Thyroid gland (tissue), 4 donors: ENCODE measurements around the gene CAST. TPM values are rescaled to one million over a fixed set of nuclear protein-coding genes. Genes with fewer than 3 reads are reported as not detected.

Experiments
- DNase-seq, 2 donors: peaks; one replicate each; pipeline ENCODE4 v3.0.0-alpha.2; 2019
- H3K27ac ChIP-seq, 3 donors: fragments of 200-600 bp; sonication (generic); 1 replicate in 2 of 3; 2 replicates in 1 of 3; pipeline ENCODE4 v1.5.1; 2016 to 2019; ENCODE audit warnings: mild to moderate bottlenecking in 1 of 3, moderate library complexity in 1 of 3
- H3K27me3 ChIP-seq: fragments of 200-600 bp; sonication (generic); one replicate; pipeline ENCODE4 v1.5.1; 2019
- H3K36me3 ChIP-seq, 2 donors: fragments of 200-600 bp; sonication (generic); one replicate each; pipeline ENCODE4 v1.5.1; 2016 to 2019
- H3K4me1 ChIP-seq, 2 donors: fragments of 200-600 bp; sonication (generic); one replicate each; pipeline ENCODE4 v1.5.1; 2017 to 2019
- H3K4me3 ChIP-seq, 3 donors: fragments of 200-600 bp; sonication (generic); replicated peaks in 1 of 3; 1 replicate in 2 of 3; 2 replicates in 1 of 3; pipeline ENCODE4 v1.5.1; 2016; ENCODE audit warnings: mild to moderate bottlenecking in 1 of 3
- H3K9me3 ChIP-seq: fragments of 200-600 bp; sonication (generic); one replicate; pipeline ENCODE4 v1.5.1; 2017
- CTCF ChIP-seq, 6 experiments: fragments of 200-600 bp in 3 of 6; fragments of 450-650 bp in 3 of 6; sonication (generic) in 3 of 6; IDR thresholded peaks; one replicate each; pipeline ENCODE4 v1.5.1; 2016 to 2019; ENCODE audit warnings: antibody characterized with exemption in 6 of 6, mild to moderate bottlenecking in 2 of 6, inconsistent platforms in 1 of 6, moderate library complexity in 1 of 6
- POLR2A ChIP-seq, 2 donors: fragments of 450-650 bp; IDR thresholded peaks; one replicate each; pipeline ENCODE4 v1.6.1; 2017; ENCODE audit warnings: antibody characterized with exemption in 2 of 2, mild to moderate bottlenecking in 2 of 2, moderate library complexity in 1 of 2
- WGBS, 2 donors: methylation state at CpG; one replicate each; pipeline ENCODE4 v1.1.5; 2017; 5-methylcytosine and 5-hydroxymethylcytosine counted together
- intact Hi-C: fragments of 100-400 bp; cut with DNase I; formaldehyde crosslinking; loops from one replicate; pipeline ENCODE4 v1.15.1; 2023
- total RNA-seq, 4 donors: library from RNA; depleted of rRNA; stranded (reverse); fragments of >200 nt; gene quantifications; one replicate each; pipeline ENCODE4 v1.2.3, GENCODE V29; 2016

CAST gene
- total RNA-seq, 4 donors from 2014 or later, result 177 to 278 (median 236) TPM

GRCh38 chr5:96758621-96759020, 96.4 kb downstream of the CAST start:
- no peaks in the 10 kb centered on the region for H3K9me3 ChIP-seq
- intact Hi-C loops, result loop anchor here (10.0 kb wide), 1 partner anchor 236 kb away; no protein-coding TSS in a partner anchor
- TF ChIP-seq CTCF (IDR thresholded peaks at IDR 0.05) (no peak), POLR2A (IDR thresholded peaks at IDR 0.05) (no peak)
- H3K4me1 ChIP-seq, result no peaks in the 10 kb centered on the region
- H3K36me3 ChIP-seq, result peaks cover 51 to 59% of the 10 kb centered on the region in 2 donors
- DNase-seq, result no peak
- H3K4me3 ChIP-seq, result no peak overlapping the region
- 93% methylated on average over 4 of the region's 4 CpGs for WGBS, 2 donors
- no peaks in the 10 kb centered on the region for H3K27me3 ChIP-seq
- no peak overlapping the region for H3K27ac ChIP-seq

DNA sequence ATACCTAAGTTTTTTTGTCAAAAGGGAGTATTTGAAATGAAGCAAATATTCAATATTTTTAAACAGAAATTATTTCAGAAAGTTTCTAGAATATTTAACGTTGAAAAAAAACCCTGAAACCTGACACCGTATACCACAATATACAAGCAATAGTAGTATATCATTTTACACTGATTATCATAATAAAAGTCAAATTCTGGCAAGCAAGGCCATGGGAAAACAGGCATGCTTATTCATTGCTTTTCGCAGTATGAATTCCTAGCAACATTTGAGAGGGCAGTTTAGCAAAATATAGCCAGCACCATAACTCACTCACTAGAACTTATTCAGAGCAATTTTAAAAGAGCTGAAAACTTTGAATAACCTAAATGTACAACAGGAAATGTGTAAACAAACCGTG, 99.4 kb downstream of the CAST start:
- Histone ChIP-seq H3K4me1 (no peaks in the 10 kb centered on the region), H3K9me3 (no peaks in the 10 kb centered on the region), H3K4me3 (no peak overlapping the region), H3K27me3 (no peaks in the 10 kb centered on the region), H3K27ac (no peak overlapping the region), H3K36me3 (peaks cover 56 to 58% of the 10 kb centered on the region in 2 donors)
- intact Hi-C loops, result no loop called here
- TF ChIP-seq CTCF (IDR thresholded peaks at IDR 0.05) (no peak), POLR2A (IDR thresholded peaks at IDR 0.05) (no peak)
- DNase-seq, result no peak
- WGBS, 2 donors, result 81 to 87% methylated on average over 4 of the region's 4 CpGs

DNA sequence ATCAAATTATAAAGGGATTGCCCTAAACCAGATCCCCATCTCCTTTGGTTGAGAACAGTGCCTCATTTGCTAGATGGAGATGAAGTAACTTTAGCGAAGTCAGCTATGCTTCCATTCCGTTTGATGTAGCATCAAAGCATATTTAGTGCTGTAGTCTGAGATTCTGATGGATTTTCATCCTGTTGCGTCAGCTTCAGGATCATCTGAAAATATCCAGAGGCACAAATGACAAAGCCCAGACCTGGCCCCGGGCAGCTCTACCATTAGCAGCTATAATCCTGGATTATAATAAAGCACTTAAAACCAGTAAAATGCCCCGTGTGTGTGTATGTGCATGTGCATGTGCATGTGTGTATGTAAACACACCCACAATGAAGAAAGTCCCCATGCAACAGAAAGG, 100.8 kb downstream of the CAST start:
- H3K27ac ChIP-seq, result no peak overlapping the region

GRCh38 chr5:96765043-96765442, 102.9 kb downstream of the CAST start:
- intact Hi-C loops, result loop anchor here (5.0 kb wide), 1 partner anchor 392 kb away; no protein-coding TSS in a partner anchor
- H3K27me3 ChIP-seq, result no peaks in the 10 kb centered on the region
- H3K36me3 ChIP-seq, result peaks cover 62 to 72% of the 10 kb centered on the region in 2 donors
- no peak overlapping the region for H3K27ac ChIP-seq
- TF ChIP-seq POLR2A (IDR thresholded peaks at IDR 0.05), result no peak
- no peak for TF ChIP-seq CTCF (IDR thresholded peaks at IDR 0.05)
- no peaks in the 10 kb centered on the region for H3K9me3 ChIP-seq
- H3K4me1 ChIP-seq, result no peaks in the 10 kb centered on the region
- H3K4me3 ChIP-seq, result no peak overlapping the region
- WGBS, 2 donors, result 39 to 58% methylated on average over 1 of the region's 1 CpG
- no peak for DNase-seq

More for the DNA sequence above, 100.8 kb downstream of the CAST start:
- no peaks in the 10 kb centered on the region for H3K9me3 ChIP-seq
- WGBS, 2 donors, result 81 to 95% methylated on average over 5 of the region's 5 CpGs
- no peaks in the 10 kb centered on the region for H3K4me1 ChIP-seq
- intact Hi-C loops, result no loop called here
- H3K36me3 ChIP-seq, result peaks cover 57 to 59% of the 10 kb centered on the region in 2 donors
- TF ChIP-seq POLR2A (IDR thresholded peaks at IDR 0.05), result no peak
- no peak for TF ChIP-seq CTCF (IDR thresholded peaks at IDR 0.05)
- no peak overlapping the region for H3K4me3 ChIP-seq
- no peaks in the 10 kb centered on the region for H3K27me3 ChIP-seq
- no peak for DNase-seq

DNA sequence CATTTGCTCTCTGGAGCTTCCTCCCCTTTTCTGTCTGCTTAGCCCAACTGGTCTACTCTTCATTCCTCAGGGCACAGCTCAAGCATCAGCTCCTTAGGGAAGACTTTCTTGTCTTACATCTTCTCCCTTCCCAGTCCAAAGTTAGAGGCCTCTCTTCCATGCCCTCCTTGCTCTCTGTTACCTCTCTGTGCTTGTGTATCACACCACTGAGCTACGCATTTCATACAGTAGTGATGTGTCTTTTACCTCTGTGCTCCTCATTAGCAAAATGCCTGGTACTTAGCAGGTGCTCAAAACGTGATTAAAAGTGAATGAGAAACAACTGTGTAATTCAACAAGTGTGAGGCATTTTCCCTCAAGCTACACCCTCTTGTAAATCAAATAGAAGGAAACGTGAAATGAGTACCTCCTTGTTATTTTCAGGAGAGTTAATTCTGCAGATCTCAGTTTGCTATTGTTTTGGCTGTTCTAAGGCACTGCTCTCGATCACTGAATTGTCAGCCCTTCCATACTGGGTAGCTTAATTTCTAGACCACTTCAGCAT, 106.6 kb downstream of the CAST start:
- WGBS, 2 donors, result 83 to 87% methylated on average over 4 of the region's 4 CpGs
- intact Hi-C loops, result loop anchor here (5.0 kb wide), 1 partner anchor 389 kb away; no protein-coding TSS in a partner anchor
- H3K36me3 ChIP-seq, result peaks cover 80 to 81% of the 10 kb centered on the region in 2 donors

More for the DNA sequence above, 106.6 kb downstream of the CAST start:
- DNase-seq, result no peak
- Histone ChIP-seq H3K9me3 (no peaks in the 10 kb centered on the region), H3K27me3 (no peaks in the 10 kb centered on the region), H3K27ac (no peak overlapping the region), H3K4me3 (no peak overlapping the region), H3K4me1 (no peaks in the 10 kb centered on the region)
- TF ChIP-seq CTCF (IDR thresholded peaks at IDR 0.05), result no peak
- TF ChIP-seq POLR2A (IDR thresholded peaks at IDR 0.05), result no peak
